H1 (cell line): ENCODE data around the gene GDF2. TPM values are rescaled to one million over a fixed set of nuclear protein-coding genes. Genes with fewer than 3 reads are reported as not detected.

ENCODE experiments used
- CEBPB ChIP-seq: IDR thresholded peaks from 2 replicates; pipeline ENCODE4 v1.6.1; 2012; ENCODE audit warnings: low read depth, low read length
- JUN ChIP-seq: IDR thresholded peaks from 2 replicates; pipeline ENCODE4 v1.6.1; 2011; ENCODE audit warnings: low read depth, mild to moderate bottlenecking, improper control_type of control experiment, low read length
- RFX5 ChIP-seq: IDR thresholded peaks from 2 replicates; pipeline ENCODE4 v1.6.1; 2011; ENCODE audit warnings: low read depth, low read length, improper control_type of control experiment, borderline replicate concordance
- RNF2 ChIP-seq: fragments of 200-900, 300-1000 bp; sonication (generic); IDR thresholded peaks from 2 replicates; pipeline ENCODE4 v1.7.1; 2016; ENCODE audit warnings: borderline replicate concordance, low read depth, mild to moderate bottlenecking, antibody characterized with exemption, low read length; ENCODE audit not compliant: poor library complexity, severe bottlenecking; ENCODE audit errors: missing control alignments
- TAF7 ChIP-seq: optimal IDR thresholded peaks from 2 replicates; pipeline ENCODE3; 2011; ENCODE audit warnings: low read depth, mild to moderate bottlenecking, inconsistent platforms, low read length, moderate library complexity, borderline replicate concordance
- polyA plus RNA-seq, 7 experiments: library from polyadenylated mRNA; depleted of rRNA in 3 of 7; stranded (reverse) in 5 of 7; unstranded in 2 of 7; fragments of >200 nt in 5 of 7; fragments of 200-250 nt in 2 of 7; gene quantifications; 1 replicate in 5 of 7; 2 replicates in 1 of 7; 4 replicates in 1 of 7; pipeline versions ENCODE4 v1.2.1 to v1.2.3, GENCODE V29; 2011 to 2013; ENCODE audit warnings: missing spikeins in 2 of 7, mixed read lengths in 2 of 7
- total RNA-seq: library from RNA; stranded (reverse); fragmentation: NEBNext Ultra II Directional; extraction: Animal tissue kit (Norgen Biotek cat#: 25700); gene quantifications from 2 replicates; pipeline ENCODE4 v1.2.1, GENCODE V29; 2021
- TF ChIP-seq, protein P1 (sequence below): IDR thresholded peaks from 2 replicates; pipeline ENCODE4 v1.6.1; 2011; ENCODE audit warnings: low read length, improper control_type of control experiment

GDF2 gene
- total and polyA plus RNA-seq, 2 of the 8 experiments (the other 6 are each of a cell fraction or from before 2014, with no cell fraction given): not detected

DNA sequence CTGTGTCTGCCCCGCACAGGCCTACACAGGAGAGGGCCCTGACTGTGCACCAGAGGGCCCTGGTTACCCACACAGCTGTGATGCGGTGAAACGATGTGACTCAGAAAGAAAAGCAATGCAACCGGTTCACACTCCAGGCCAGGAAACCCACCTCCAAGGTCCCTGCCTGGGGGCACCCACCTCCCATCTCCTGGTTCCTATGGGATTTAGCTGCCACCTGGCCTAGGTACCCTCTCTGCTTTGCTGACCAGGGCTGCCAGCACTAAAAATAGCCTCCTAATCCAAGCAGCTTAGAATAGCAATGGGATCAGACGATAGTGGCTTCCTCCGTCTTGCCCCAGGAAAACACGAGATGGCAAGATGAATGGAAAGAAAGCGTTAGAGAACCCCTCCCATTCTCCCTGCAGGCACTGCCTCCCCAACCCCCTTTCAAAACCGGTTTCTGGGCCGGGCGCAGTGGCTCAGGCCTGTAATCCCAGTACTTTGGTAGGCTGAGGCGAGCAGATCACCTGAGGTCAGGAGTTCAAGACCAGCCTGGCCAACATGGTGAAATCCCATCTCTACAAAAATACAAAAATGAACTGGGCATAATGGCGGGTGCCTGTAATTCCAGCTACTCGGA is 38.3 kb downstream of the GDF2 start (continued):
- TF ChIP-seq CEBPB: no peak
- TF ChIP-seq JUN: no peak
- no peak for TF ChIP-seq TAF7
- TF ChIP-seq RNF2: no peak
- TF ChIP-seq, protein P1, sequence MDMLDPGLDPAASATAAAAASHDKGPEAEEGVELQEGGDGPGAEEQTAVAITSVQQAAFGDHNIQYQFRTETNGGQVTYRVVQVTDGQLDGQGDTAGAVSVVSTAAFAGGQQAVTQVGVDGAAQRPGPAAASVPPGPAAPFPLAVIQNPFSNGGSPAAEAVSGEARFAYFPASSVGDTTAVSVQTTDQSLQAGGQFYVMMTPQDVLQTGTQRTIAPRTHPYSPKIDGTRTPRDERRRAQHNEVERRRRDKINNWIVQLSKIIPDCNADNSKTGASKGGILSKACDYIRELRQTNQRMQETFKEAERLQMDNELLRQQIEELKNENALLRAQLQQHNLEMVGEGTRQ: no peak
- TF ChIP-seq RFX5: no peak
